CD14-positive monocyte (primary cell): ENCODE measurements around the gene GLP1R. TPM values are rescaled to one million over a fixed set of nuclear protein-coding genes. Genes with fewer than 3 reads are reported as not detected.
A peak's percentile ranks its signal among the peaks of the same experiment; 100 is the strongest.

Experiments
- DNase-seq, 3 donors: peaks; one replicate each; pipeline ENCODE4 v3.0.0-alpha.2; 2011 to 2022
- H2AFZ ChIP-seq: 2 replicates; pipeline ENCODE4 v1.6.0; 2012; ENCODE audit warnings: mild to moderate bottlenecking, low read depth, low read length, inconsistent platforms; ENCODE audit not compliant: insufficient read depth, poor library complexity, severe bottlenecking
- H3K27ac ChIP-seq, 2 donors: 1 replicate in 1 of 2; 2 replicates in 1 of 2; pipeline ENCODE4 v1.5.1; 2012 to 2013; ENCODE audit warnings: low read length in 2 of 2, control low read depth in 1 of 2, inconsistent platforms in 1 of 2, low read depth in 1 of 2, mild to moderate bottlenecking in 1 of 2
- H3K27me3 ChIP-seq, 2 donors: one replicate each; pipeline versions ENCODE4 v1.6.0 to v1.6.1; 2011 to 2013; ENCODE audit warnings: low read length in 2 of 2; ENCODE audit not compliant: control insufficient read depth in 2 of 2, insufficient read depth in 2 of 2
- H3K36me3 ChIP-seq, 2 donors: replicated peaks in 1 of 2; 1 replicate in 1 of 2; 2 replicates in 1 of 2; pipeline versions ENCODE4 v1.5.1 to v1.6.1; 2012 to 2013; ENCODE audit warnings: low read length in 2 of 2, control low read depth in 1 of 2, inconsistent platforms in 1 of 2, mild to moderate bottlenecking in 1 of 2; ENCODE audit not compliant: insufficient read depth in 2 of 2, control insufficient read depth in 1 of 2
- H3K4me1 ChIP-seq, 2 donors: 1 replicate in 1 of 2; 2 replicates in 1 of 2; pipeline versions ENCODE4 v1.5.1 to v1.6.1; 2012 to 2013; ENCODE audit warnings: low read length in 2 of 2, control low read depth in 1 of 2, inconsistent platforms in 1 of 2, mild to moderate bottlenecking in 1 of 2, moderate library complexity in 1 of 2; ENCODE audit not compliant: insufficient read depth in 2 of 2, control insufficient read depth in 1 of 2
- H3K4me2 ChIP-seq: replicated peaks from 2 replicates; pipeline ENCODE3; 2012; ENCODE audit warnings: low read length, moderate library complexity, mild to moderate bottlenecking; ENCODE audit not compliant: poor library complexity, severe bottlenecking; ENCODE audit errors: extremely low read depth
- H3K4me3 ChIP-seq, 3 experiments: fragments of 200-600 bp in 1 of 3; sonication (generic) in 1 of 3; replicated peaks in 1 of 3; 1 replicate in 2 of 3; 2 replicates in 1 of 3; pipeline ENCODE4 v1.5.1; 2011 to 2013; ENCODE audit warnings: low read length in 3 of 3, mild to moderate bottlenecking in 3 of 3, control low read depth in 2 of 3, low read depth in 2 of 3, inconsistent platforms in 1 of 3, moderate library complexity in 1 of 3
- H3K79me2 ChIP-seq: 2 replicates; pipeline ENCODE4 v1.6.0; 2012; ENCODE audit warnings: mild to moderate bottlenecking, control low read depth, inconsistent platforms, low read length, moderate library complexity; ENCODE audit not compliant: insufficient read depth
- H3K9ac ChIP-seq: 2 replicates; pipeline ENCODE4 v1.6.0; 2017; ENCODE audit warnings: low read length, mild to moderate bottlenecking; ENCODE audit not compliant: insufficient read depth, poor library complexity, severe bottlenecking
- H3K9me3 ChIP-seq, 2 donors: replicated peaks in 1 of 2; 1 replicate in 1 of 2; 2 replicates in 1 of 2; pipeline versions ENCODE4 v1.5.1 to v1.6.1; 2012 to 2013; ENCODE audit warnings: low read length in 2 of 2, control low read depth in 1 of 2; ENCODE audit not compliant: control insufficient read depth in 1 of 2, insufficient read depth in 1 of 2
- H4K20me1 ChIP-seq: 2 replicates; pipeline ENCODE4 v1.6.0; 2012; ENCODE audit warnings: mild to moderate bottlenecking, low read length, control low read depth, moderate library complexity; ENCODE audit not compliant: insufficient read depth
- H3K27ac Mint-ChIP-seq, 7 donors: one replicate each; pipeline ENCODE4 v1.8.0; 2020; ENCODE audit warnings: mild to moderate bottlenecking in 7 of 7, mixed read lengths in 7 of 7, moderate library complexity in 6 of 7, inconsistent platforms in 2 of 7
- H3K27me3 Mint-ChIP-seq, 3 donors: one replicate each; pipeline ENCODE4 v1.8.0; 2021 to 2022; ENCODE audit warnings: low read depth in 3 of 3, mild to moderate bottlenecking in 3 of 3, mixed read lengths in 3 of 3, moderate library complexity in 3 of 3, inconsistent platforms in 1 of 3
- H3K36me3 Mint-ChIP-seq, 2 donors: one replicate each; pipeline ENCODE4 v1.8.0; 2020; ENCODE audit warnings: mixed read lengths in 2 of 2, inconsistent platforms in 1 of 2, mild to moderate bottlenecking in 1 of 2
- H3K4me1 Mint-ChIP-seq: one replicate; pipeline ENCODE4 v1.8.0; 2020; ENCODE audit warnings: mild to moderate bottlenecking, mixed read lengths
- H3K4me3 Mint-ChIP-seq, 2 donors: one replicate each; pipeline ENCODE4 v1.8.0; 2020; ENCODE audit warnings: mild to moderate bottlenecking in 2 of 2, mixed read lengths in 2 of 2, moderate library complexity in 1 of 2
- H3K9me3 Mint-ChIP-seq, 7 donors: one replicate each; pipeline ENCODE4 v1.8.0; 2020 to 2022; ENCODE audit warnings: mixed read lengths in 7 of 7, mild to moderate bottlenecking in 6 of 7, moderate library complexity in 6 of 7, inconsistent platforms in 2 of 7
- WGBS: methylation state at CpG from one replicate; pipeline ENCODE4 v1.1.5; 2013; ENCODE audit warnings: missing lambda C conversion rate; ENCODE audit not compliant: insufficient coverage; 5-methylcytosine and 5-hydroxymethylcytosine counted together
- intact Hi-C, 2 donors: fragments of 100-400 bp; cut with micrococcal nuclease; formaldehyde crosslinking; loops; one replicate each; pipeline versions ENCODE4 v1.15.0 to v1.15.1; 2023
- polyA plus RNA-seq, 3 donors: library from polyadenylated mRNA; depleted of rRNA in 1 of 3; unstranded in 2 of 3; stranded (reverse) in 1 of 3; fragments of 300-500 nt in 2 of 3; fragments of >200 nt in 1 of 3; fragmentation: Illumina TruSeq in 2 of 3; gene quantifications; 1 replicate in 2 of 3; 2 replicates in 1 of 3; pipeline ENCODE4 v1.2.3, GENCODE V29; 2012 to 2021
- TF ChIP-seq, protein P1 (sequence below): fragments of 200-600 bp; IDR thresholded peaks from one replicate; pipeline ENCODE4 v1.8.0; 2022; ENCODE audit warnings: antibody characterized with exemption, mild to moderate bottlenecking

Gene GLP1R
- polyA plus RNA-seq, 3 donors, result not detected

DNA sequence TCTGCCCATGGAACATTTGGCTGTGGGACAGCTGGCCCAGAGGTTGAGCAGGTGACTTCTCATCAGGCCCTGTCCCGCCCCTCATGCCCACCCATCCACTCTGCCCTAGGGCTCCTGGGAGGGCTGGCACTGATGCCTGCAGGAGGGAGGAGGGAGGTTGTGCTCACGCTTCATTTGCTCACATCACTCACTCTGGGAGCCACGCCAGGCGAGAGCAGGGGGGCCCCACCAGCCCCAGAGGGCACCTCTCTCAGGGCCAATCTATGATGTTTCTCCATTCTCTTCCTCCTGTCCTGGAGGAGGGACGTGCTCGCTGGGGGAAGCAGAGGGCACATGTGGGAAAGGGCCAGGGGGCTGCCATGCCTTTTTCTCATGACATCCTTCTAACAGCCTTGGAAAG, 10.9 kb upstream of the GLP1R start:
- H4K20me1 ChIP-seq, result no peaks in the 10 kb centered on the region
- intact Hi-C loops, result no loop called here
- no CpG with 5 or more reads among the region's 6 CpGs for WGBS
- Mint-ChIP-seq H3K9me3 (peaks cover 0 to 5% (median 2%) of the 10 kb centered on the region in 7 donors), H3K27ac (no peak overlapping the region), H3K27me3 (peaks cover 14 to 55% (median 30%) of the 10 kb centered on the region in 3 donors), H3K4me3 (no peak overlapping the region), H3K36me3 (no peaks in the 10 kb centered on the region), H3K4me1 (peaks cover 6% of the 10 kb centered on the region)
- H3K4me3 ChIP-seq, result no peak overlapping the region
- H3K27ac ChIP-seq, result no peak overlapping the region
- peaks cover 0 to 2% of the 10 kb centered on the region in 2 donors for H3K4me1 ChIP-seq
- H3K27me3 ChIP-seq, result peaks cover 21 to 26% of the 10 kb centered on the region in 2 donors
- no peak overlapping the region for H3K9ac ChIP-seq
- no peaks in the 10 kb centered on the region for H3K36me3 ChIP-seq
- peaks cover 0 to 3% of the 10 kb centered on the region in 2 donors for H3K9me3 ChIP-seq
- DNase-seq, result no peak
- TF ChIP-seq, protein P1, sequence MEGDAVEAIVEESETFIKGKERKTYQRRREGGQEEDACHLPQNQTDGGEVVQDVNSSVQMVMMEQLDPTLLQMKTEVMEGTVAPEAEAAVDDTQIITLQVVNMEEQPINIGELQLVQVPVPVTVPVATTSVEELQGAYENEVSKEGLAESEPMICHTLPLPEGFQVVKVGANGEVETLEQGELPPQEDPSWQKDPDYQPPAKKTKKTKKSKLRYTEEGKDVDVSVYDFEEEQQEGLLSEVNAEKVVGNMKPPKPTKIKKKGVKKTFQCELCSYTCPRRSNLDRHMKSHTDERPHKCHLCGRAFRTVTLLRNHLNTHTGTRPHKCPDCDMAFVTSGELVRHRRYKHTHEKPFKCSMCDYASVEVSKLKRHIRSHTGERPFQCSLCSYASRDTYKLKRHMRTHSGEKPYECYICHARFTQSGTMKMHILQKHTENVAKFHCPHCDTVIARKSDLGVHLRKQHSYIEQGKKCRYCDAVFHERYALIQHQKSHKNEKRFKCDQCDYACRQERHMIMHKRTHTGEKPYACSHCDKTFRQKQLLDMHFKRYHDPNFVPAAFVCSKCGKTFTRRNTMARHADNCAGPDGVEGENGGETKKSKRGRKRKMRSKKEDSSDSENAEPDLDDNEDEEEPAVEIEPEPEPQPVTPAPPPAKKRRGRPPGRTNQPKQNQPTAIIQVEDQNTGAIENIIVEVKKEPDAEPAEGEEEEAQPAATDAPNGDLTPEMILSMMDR, result no peak
- H3K79me2 ChIP-seq, result no peaks in the 10 kb centered on the region
- H2AFZ ChIP-seq, result no peak overlapping the region
- no peak overlapping the region for H3K4me2 ChIP-seq

DNA sequence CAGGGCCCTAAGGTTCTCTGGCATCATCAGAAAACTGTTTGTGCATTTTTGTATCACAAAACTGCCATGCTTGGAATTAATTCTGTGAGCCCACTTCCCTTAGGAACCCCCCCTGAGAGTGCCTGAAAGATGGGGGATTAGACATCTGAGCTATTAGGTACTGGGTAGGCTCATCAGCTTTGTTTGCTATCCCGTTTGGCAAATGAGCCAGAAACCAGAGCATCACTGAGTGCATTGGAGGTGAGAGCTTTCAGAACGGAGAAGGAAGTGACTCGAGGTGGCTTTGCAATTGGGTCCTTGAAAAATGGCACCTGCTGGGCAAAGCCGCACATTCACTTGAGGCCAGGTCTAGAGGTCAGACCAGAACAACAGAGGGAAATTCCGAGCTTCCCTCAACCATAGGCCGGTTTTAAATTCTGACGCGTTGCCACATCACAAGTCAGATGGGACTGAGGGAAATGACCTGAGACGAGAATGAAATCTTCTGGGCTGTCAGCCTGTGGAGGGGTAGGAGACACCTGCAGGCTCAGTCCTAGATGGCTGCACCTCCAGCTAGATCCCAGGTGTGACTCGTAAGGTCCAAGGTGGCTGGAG, 8.4 kb upstream of the GLP1R start:
- Histone ChIP-seq H3K36me3 (no peaks in the 10 kb centered on the region), H3K4me3 (no peak overlapping the region), H4K20me1 (no peaks in the 10 kb centered on the region), H3K4me1 (peaks cover 0 to 2% of the 10 kb centered on the region in 2 donors), H3K4me2 (no peak overlapping the region), H3K79me2 (no peaks in the 10 kb centered on the region), H3K9me3 (peaks cover 0 to 3% of the 10 kb centered on the region in 2 donors), H3K27ac (no peak overlapping the region), H2AFZ (no peak overlapping the region), H3K9ac (no peak overlapping the region), H3K27me3 (peaks cover 13 to 19% of the 10 kb centered on the region in 2 donors)
- peaks cover 6% of the 10 kb centered on the region for H3K4me1 Mint-ChIP-seq
- intact Hi-C loops, result no loop called here
- no peak overlapping the region for H3K27ac Mint-ChIP-seq
- peak overlapping the region in 1 of 2 donors; percentile 35 for H3K4me3 Mint-ChIP-seq
- H3K36me3 Mint-ChIP-seq, result no peaks in the 10 kb centered on the region
- no peak for DNase-seq
- WGBS, result 85% methylated on average over 10 of the region's 10 CpGs
- TF ChIP-seq, protein P1, result no peak
- peaks cover 16 to 54% (median 34%) of the 10 kb centered on the region in 3 donors for H3K27me3 Mint-ChIP-seq
- H3K9me3 Mint-ChIP-seq, result peaks cover 0 to 5% (median 2%) of the 10 kb centered on the region in 7 donors
